ENCODE measurements around the gene TXNRD3. TPM values are rescaled to one million over a fixed set of nuclear protein-coding genes. Genes with fewer than 3 reads are reported as not detected.

Gene TXNRD3
- total RNA-seq (2014; rRNA removed; shearing (Covaris generic)), result 15.9 and 16.2 TPM in 2 replicates
- 14.7 and 15.7 TPM in 2 replicates for polyA plus RNA-seq (2016; fragmentation: Nextera tagmentation; extraction: Ambion mirVana)

- in situ Hi-C loops (cut with MboI), result no loop called here
- Histone ChIP-seq H3K27me3 (replicated peaks; ENCODE audit: insufficient read depth) (peaks cover 12% of the 10 kb centered on the region), H3K4me3 (peak within 1 kb of the TSS; percentile 83), H4K20me1 (ENCODE audit: insufficient read depth) (no peaks in the 10 kb centered on the region), H3K79me2 (ENCODE audit: insufficient read depth) (peaks cover 9% of the 10 kb centered on the region), H2AFZ (peak within 1 kb of the TSS; percentile 88), H3K9ac (peak within 1 kb of the TSS; percentile 88), H3K9me2 (ENCODE audit: insufficient read depth) (no peaks in the 10 kb centered on the region), H3K9me3 (ENCODE audit: low read depth) (no peaks in the 10 kb centered on the region), H3K4me1 (ENCODE audit: insufficient read depth) (no peaks in the 10 kb centered on the region), H3F3A (ENCODE audit: insufficient read depth) (no peaks in the 10 kb centered on the region), H3K4me2 (ENCODE audit: unreplicated experiment) (peak within 1 kb of the TSS; percentile 99), H3K27ac (peak within 1 kb of the TSS; percentile 34; the same call in 1 of the 2 replicates), H3K36me3 (ENCODE audit: low read depth) (no peaks in the 10 kb centered on the region)
- WGBS, 2 experiments (ENCODE audit: low coverage in 1 of 2, low lambda C conversion rate in 2 of 2, missing lambda C conversion rate in 2 of 2), result 0 to 2% methylated on average over 44 to 61 of the region's 102 CpGs
- peak; percentile 86 for DNase-seq
- TF ChIP-seq EZH2phosphoT487 (IDR thresholded peaks at IDR 0.05; ENCODE audit: insufficient read depth, low read depth), result no peak
- TF ChIP-seq EZH2 (IDR thresholded peaks at IDR 0.05; ENCODE audit: insufficient read depth, poor library complexity, severe bottlenecking), result no peak
These were observed at the start of gene TXNRD3 for GRCh38 chr3:126654571-126655383. TSS of gene TXNRD3 (minus strand) at chr3:126655124.

GRCh38 chr3:126703512-126704493, 48.9 kb upstream of the TXNRD3 start, which contains the start of gene CHCHD6:
TSS of gene CHCHD6 (plus strand) at chr3:126704240. CDS start at chr3:126704313, 73 bp downstream.
- peak; percentile 95 for DNase-seq
- H3K4me3 ChIP-seq, result peak within 1 kb of the TSS; percentile 88
- WGBS, 2 experiments (ENCODE audit: low coverage in 1 of 2, low lambda C conversion rate in 2 of 2, missing lambda C conversion rate in 2 of 2), result 2 to 4% methylated on average over 55 to 56 of the region's 69 CpGs
- H3K27ac ChIP-seq, result no peak within 1 kb of the TSS
- H3K27me3 ChIP-seq (replicated peaks; ENCODE audit: insufficient read depth), result peaks cover 3% of the 10 kb centered on the region; the same call in 1 of the 2 replicates
- peak within 1 kb of the TSS; percentile 97 for H2AFZ ChIP-seq
- peaks cover 16% of the 10 kb centered on the region; the same call in 1 of the 2 replicates for H3K79me2 ChIP-seq (ENCODE audit: insufficient read depth)
- H3K9ac ChIP-seq, result peak within 1 kb of the TSS; percentile 62
- no peaks in the 10 kb centered on the region for H3K9me3 ChIP-seq (ENCODE audit: low read depth)
- no peaks in the 10 kb centered on the region for H4K20me1 ChIP-seq (ENCODE audit: insufficient read depth)
- in situ Hi-C loops (cut with MboI), result no loop called here
- H3K4me2 ChIP-seq (ENCODE audit: unreplicated experiment), result peak within 1 kb of the TSS; percentile 88
- no peaks in the 10 kb centered on the region for H3K9me2 ChIP-seq (ENCODE audit: insufficient read depth)
- H3F3A ChIP-seq (ENCODE audit: insufficient read depth), result no peaks in the 10 kb centered on the region
- no peaks in the 10 kb centered on the region for H3K4me1 ChIP-seq (ENCODE audit: insufficient read depth)
- no peaks in the 10 kb centered on the region for H3K36me3 ChIP-seq (ENCODE audit: low read depth)
- no peak for TF ChIP-seq EZH2 (IDR thresholded peaks at IDR 0.05; ENCODE audit: insufficient read depth, poor library complexity, severe bottlenecking)
- no peak for TF ChIP-seq EZH2phosphoT487 (IDR thresholded peaks at IDR 0.05; ENCODE audit: insufficient read depth, low read depth)

GRCh38 chr3:126699011-126699410, 44.1 kb upstream of the TXNRD3 start:
- in situ Hi-C loops (cut with MboI), result no loop called here
- TF ChIP-seq EZH2 (IDR thresholded peaks at IDR 0.05; ENCODE audit: insufficient read depth, poor library complexity, severe bottlenecking) (no peak), EZH2phosphoT487 (IDR thresholded peaks at IDR 0.05; ENCODE audit: insufficient read depth, low read depth) (no peak)
- no peaks in the 10 kb centered on the region for H3K79me2 ChIP-seq (ENCODE audit: insufficient read depth)
- no peak overlapping the region for H3K4me3 ChIP-seq
- H4K20me1 ChIP-seq (ENCODE audit: insufficient read depth), result no peaks in the 10 kb centered on the region
- no peaks in the 10 kb centered on the region for H3K9me2 ChIP-seq (ENCODE audit: insufficient read depth)
- WGBS, 2 experiments (ENCODE audit: low coverage in 1 of 2, low lambda C conversion rate in 2 of 2, missing lambda C conversion rate in 2 of 2), result 64 to 72% methylated on average over 7 of the region's 7 CpGs
- H3K36me3 ChIP-seq (ENCODE audit: low read depth), result no peaks in the 10 kb centered on the region
- H3K9ac ChIP-seq, result no peak overlapping the region
- H3K4me1 ChIP-seq (ENCODE audit: insufficient read depth), result no peaks in the 10 kb centered on the region
- H3K27ac ChIP-seq, result no peak overlapping the region
- H3K9me3 ChIP-seq (ENCODE audit: low read depth), result no peaks in the 10 kb centered on the region
- no peak overlapping the region for H3K4me2 ChIP-seq (ENCODE audit: unreplicated experiment)
- peaks cover 28% of the 10 kb centered on the region for H3K27me3 ChIP-seq (replicated peaks; ENCODE audit: insufficient read depth)
- DNase-seq, result no peak
- H3F3A ChIP-seq (ENCODE audit: insufficient read depth), result no peaks in the 10 kb centered on the region
- no peak overlapping the region for H2AFZ ChIP-seq

GRCh38 chr3:126696701-126697267, 41.9 kb upstream of the TXNRD3 start:
- Histone ChIP-seq H3F3A (ENCODE audit: insufficient read depth) (no peaks in the 10 kb centered on the region), H3K9me2 (ENCODE audit: insufficient read depth) (no peaks in the 10 kb centered on the region), H3K79me2 (ENCODE audit: insufficient read depth) (no peaks in the 10 kb centered on the region), H2AFZ (no peak overlapping the region), H3K36me3 (ENCODE audit: low read depth) (no peaks in the 10 kb centered on the region), H3K4me3 (no peak overlapping the region), H4K20me1 (ENCODE audit: insufficient read depth) (no peaks in the 10 kb centered on the region), H3K9ac (no peak overlapping the region), H3K4me1 (ENCODE audit: insufficient read depth) (no peaks in the 10 kb centered on the region), H3K27me3 (replicated peaks; ENCODE audit: insufficient read depth) (peaks cover 37% of the 10 kb centered on the region), H3K9me3 (ENCODE audit: low read depth) (no peaks in the 10 kb centered on the region), H3K4me2 (ENCODE audit: unreplicated experiment) (no peak overlapping the region), H3K27ac (no peak overlapping the region)
- 35% methylated on average over 5 of the region's 5 CpGs for WGBS, 2 experiments (ENCODE audit: low coverage in 1 of 2, low lambda C conversion rate in 2 of 2, missing lambda C conversion rate in 2 of 2)
- in situ Hi-C loops (cut with MboI), result no loop called here
- TF ChIP-seq EZH2phosphoT487 (IDR thresholded peaks at IDR 0.05; ENCODE audit: insufficient read depth, low read depth) (no peak), EZH2 (IDR thresholded peaks at IDR 0.05; ENCODE audit: insufficient read depth, poor library complexity, severe bottlenecking) (no peak)
- DNase-seq, result no peak
